GM18868 (cell line): ENCODE results near the gene RAB26.

ENCODE experiments used
- ATAC-seq: cut with Tn5 transposase; IDR thresholded peaks from one replicate; pipeline ENCODE4 v1.9.1; 2021; ENCODE audit warnings: mild to moderate bottlenecking, moderate library complexity; ENCODE audit not compliant: unreplicated experiment

The RAB26 gene

GRCh38 chr16:2159175-2159838 lies 10.9 kb downstream of the RAB26 start:
- ATAC-seq = no peak

DNA sequence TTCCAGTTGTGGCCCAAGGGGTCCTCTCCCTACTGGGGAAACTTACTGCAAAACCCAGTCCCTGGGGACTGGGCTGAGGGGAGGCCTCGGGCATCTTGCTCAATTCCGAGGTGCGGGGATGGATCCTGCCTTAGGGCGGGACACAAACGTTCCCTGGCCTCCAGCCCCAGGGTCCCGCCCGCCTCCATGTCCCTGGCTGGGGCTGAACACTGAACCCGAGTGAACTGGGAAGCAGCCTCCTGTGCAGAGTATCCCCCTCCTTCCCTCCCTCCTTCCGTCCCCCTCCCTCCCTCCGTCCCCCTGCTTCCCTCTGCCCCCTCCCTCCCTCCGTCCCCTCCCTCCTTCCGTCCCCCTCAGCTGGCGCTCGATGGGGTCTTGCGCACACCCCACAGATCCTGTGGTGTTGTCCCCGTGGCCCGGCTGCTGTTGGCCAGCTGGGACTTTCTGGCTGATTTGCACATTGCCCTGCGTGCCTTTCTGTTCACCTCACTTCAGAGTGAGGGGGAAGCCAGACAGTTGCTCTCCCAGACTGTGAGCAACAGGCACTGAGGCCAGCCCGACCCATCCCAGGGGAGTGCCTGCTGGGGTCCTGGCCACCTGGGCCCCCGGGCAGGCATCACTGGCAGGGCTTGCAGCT lies 12.6 kb downstream of the RAB26 start:
- no peak for ATAC-seq

- ATAC-seq = no peak
These were observed 13.5 kb downstream of the RAB26 start for GRCh38 chr16:2161911-2162310.

- no peak for ATAC-seq
These were observed 14.3 kb downstream of the RAB26 start for GRCh38 chr16:2162676-2163118.

- no peak for ATAC-seq
These were observed 14.9 kb downstream of the RAB26 start for GRCh38 chr16:2163211-2163881.

DNA sequence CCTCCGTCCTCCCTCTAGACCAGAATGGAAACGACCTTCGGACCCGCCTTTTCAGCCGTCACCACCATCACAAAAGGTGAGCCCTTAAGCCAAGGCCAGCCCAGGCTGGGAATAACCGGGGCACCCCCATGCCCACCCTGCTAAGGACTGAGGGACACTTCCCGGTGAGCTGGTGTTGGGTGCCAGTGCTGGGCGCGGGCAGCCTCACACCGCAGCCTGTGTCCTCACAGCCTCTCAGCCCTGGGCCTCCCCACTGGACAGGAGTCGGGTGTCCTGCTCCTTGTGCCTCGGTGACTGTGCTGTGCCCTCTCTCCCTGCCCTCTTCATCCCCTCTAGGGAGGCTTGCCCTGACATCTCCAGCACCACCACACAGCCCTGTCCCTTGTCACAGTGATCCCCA lies 17.4 kb downstream of the RAB26 start:
- no peak for ATAC-seq

- no peak for ATAC-seq
These were observed 18.0 kb downstream of the RAB26 start for GRCh38 chr16:2166263-2167067.

- ATAC-seq = no peak
These were observed 18.7 kb downstream of the RAB26 start for GRCh38 chr16:2167068-2167638.

GRCh38 chr16:2170080-2170479 lies 21.7 kb downstream of the RAB26 start:
- no peak for ATAC-seq

GRCh38 chr16:2170587-2171435 lies 22.4 kb downstream of the RAB26 start:
- ATAC-seq = no peak

DNA sequence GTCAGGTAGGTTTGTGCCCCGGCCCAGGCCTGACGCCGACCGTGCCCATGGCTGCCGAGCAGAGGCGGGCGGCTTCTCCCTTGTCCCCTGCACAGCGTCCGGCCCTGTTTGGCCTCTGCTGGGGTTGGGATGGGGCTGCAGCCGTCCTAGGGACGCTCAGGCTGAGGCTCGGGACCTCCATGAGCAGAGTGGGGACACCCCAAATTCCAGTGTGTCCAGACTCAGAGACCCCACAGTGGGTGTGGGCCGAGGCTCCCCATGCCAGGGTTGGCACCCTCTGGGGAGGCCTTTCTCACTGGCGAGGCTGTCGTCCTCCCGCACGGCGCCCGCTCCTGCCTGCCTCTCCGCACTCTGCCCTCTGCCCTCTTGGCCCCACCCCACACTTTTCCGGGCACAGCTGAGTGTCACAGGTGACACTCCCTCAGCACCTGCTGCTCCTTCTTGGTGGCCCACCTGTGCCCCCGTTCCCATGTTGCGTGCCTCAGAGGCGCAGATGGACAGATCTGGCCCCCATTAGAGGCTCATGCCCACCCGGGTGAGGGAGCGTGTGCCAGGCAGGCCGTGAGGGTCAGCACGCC lies 23.3 kb downstream of the RAB26 start:
- ATAC-seq = no peak

DNA sequence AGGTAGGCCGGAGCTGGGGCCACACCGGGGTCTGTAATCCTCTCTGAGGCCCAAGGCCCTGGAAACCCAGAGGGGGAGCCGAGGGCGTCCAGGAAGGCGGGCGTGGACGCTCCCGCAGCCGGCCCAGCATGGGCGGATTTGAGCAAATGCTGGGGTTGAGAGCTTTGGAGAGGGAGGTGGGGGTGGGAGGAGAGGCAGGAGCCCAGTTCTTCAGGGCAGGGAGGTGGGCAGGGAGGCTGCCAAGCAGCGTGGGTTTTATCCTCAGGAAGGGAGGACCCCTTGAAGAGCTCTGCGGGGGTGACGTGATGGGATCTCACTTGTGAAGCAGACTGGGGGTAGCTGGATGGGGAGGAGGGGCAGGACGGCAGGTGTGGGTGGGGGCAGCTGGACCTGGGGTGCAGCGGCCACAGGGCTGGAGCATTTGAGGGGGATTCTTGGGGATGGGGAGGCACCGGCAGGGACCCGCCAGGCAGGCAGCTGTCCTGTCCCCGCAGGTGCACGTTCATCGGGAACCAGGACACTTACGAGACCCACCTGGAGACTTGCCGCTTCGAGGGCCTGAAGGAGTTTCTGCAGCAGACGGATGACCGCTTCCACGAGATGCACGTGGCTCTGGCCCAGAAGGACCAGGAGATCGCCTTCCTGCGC lies 24.4 kb downstream of the RAB26 start:
- ATAC-seq = no peak

- ATAC-seq = no peak
These were observed 24.9 kb downstream of the RAB26 start for GRCh38 chr16:2173366-2173765.

- no peak for ATAC-seq
These were observed 25.5 kb downstream of the RAB26 start for GRCh38 chr16:2173916-2174315.

DNA sequence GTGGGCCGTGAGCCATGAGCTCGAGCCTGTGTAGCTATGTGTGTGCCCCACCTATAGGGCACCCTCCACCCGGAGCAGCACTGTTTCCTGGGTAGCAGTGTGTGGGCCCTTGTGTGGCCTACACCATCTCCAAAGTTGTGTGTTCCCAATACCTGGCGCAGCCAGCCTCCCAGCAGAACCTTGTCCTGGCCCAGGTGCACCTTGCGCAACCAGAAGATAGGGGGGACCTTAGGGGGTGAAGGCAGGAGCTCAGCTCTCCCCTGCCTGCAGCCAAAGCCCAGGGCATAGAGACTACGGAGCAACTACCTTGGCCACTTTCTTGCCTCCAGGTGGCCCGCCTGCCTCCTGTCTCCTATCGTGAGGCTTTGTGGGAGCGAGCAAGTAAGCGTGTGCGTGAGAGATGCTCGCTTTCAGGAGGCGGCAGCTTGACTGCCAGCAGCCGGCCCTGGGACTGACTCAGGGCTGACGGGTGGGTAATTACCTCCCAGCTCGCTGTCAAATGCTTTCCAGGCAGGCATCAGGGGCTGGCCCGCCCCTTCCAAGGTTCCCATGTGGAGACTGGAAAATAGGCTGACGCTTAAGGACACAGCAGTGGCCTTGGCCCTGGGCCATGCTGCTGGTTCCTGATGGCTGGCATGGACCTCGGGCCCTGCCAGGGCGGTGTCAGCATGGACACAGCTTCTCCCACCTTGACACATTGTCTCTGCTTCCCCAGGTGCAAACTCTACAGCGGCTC lies 26.1 kb downstream of the RAB26 start:
- ATAC-seq = no peak

- ATAC-seq = no peak
These were observed 27.0 kb downstream of the RAB26 start for GRCh38 chr16:2175454-2175853.

DNA sequence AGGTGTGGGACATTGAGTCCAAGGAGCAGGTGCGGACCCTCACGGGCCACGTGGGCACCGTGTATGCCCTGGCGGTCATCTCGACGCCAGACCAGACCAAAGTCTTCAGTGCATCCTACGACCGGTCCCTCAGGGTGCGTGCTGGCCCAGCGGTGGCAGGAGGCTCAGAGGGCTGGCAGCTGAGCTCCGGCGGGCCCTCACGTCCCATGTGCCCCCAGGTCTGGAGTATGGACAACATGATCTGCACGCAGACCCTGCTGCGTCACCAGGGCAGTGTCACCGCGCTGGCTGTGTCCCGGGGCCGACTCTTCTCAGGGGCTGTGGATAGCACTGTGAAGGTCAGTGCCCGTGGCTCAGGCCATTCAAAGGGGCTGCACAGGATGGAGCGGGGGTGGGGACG lies 27.6 kb downstream of the RAB26 start:
- ATAC-seq = no peak

DNA sequence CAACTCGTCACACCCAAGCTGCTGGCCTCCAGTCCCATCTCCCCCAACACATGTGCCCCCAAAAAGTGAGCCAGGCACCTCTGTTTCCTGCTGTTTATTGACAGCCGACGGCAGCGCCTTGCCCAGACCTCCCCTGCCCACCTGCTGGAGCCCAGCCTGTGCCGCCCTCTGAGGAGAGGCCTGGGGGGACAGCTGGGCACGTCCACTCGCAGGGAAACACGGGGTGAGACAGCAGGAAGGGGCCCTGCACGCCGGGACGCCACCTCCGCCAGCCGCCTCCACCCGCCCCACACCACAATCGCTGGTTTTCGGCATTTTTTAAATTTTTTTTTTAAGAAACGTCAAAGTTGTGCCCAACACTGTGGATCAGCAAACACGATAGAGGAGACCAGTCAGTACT lies 28.7 kb downstream of the RAB26 start:
- ATAC-seq = no peak

DNA sequence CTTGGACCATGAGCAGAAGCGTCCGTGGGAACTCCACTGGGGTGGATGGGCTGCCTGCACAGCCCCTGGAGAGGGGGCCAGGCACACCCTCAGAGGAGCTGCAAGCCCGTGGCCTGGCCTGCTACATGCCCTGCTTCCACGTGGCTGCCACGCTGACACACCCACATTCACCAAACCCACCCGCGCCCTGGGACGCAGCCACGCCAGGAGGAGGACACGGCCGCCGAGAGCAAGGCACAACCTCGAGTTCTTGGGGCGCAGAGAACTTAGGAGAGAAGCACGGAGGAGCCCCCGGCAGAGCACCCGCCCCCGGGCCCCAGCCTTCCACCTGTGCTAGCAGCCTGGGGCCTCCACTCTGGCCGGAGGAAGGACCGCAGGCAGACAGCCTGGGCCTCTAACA lies 29.1 kb downstream of the RAB26 start:
- no peak for ATAC-seq
